ENCODE results near the gene CCNE1.
"Not testable (repeated sequence)": the region's sequence is repeated elsewhere in the genome, so short reads cannot be mapped to it uniquely, and the experiment has no call there.

The CCNE1 gene

GRCh38 chr19:29787281-29787680, 24.5 kb upstream of the CCNE1 start:
- DNase-seq = no peak

- DNase-seq = no peak
These were observed 22.8 kb upstream of the CCNE1 start for GRCh38 chr19:29789007-29789406.

GRCh38 chr19:29793116-29793727, 18.6 kb upstream of the CCNE1 start:
- no peak for DNase-seq

- not testable (repeated sequence) for DNase-seq
These were observed 17.3 kb upstream of the CCNE1 start for GRCh38 chr19:29794490-29794889.

GRCh38 chr19:29795461-29796172, 16.2 kb upstream of the CCNE1 start:
- no peak for DNase-seq

- DNase-seq = no peak
These were observed 15.6 kb upstream of the CCNE1 start for GRCh38 chr19:29796173-29796573.

GRCh38 chr19:29798774-29799497, 12.9 kb upstream of the CCNE1 start:
- no peak for DNase-seq

- no peak for DNase-seq
These were observed 11.5 kb upstream of the CCNE1 start for GRCh38 chr19:29800100-29800825.

- not testable (repeated sequence) for DNase-seq
These were observed 7.8 kb upstream of the CCNE1 start for GRCh38 chr19:29803951-29804350.

GRCh38 chr19:29804493-29804892, 7.3 kb upstream of the CCNE1 start:
- DNase-seq = no peak

- no peak for DNase-seq
These were observed 6.5 kb upstream of the CCNE1 start for GRCh38 chr19:29805031-29805965.

- no peak for DNase-seq
These were observed 5.5 kb upstream of the CCNE1 start for GRCh38 chr19:29806098-29806866.

- no peak for DNase-seq
These were observed 4.6 kb upstream of the CCNE1 start for GRCh38 chr19:29807178-29807577.

- DNase-seq = no peak
These were observed 3.9 kb upstream of the CCNE1 start for GRCh38 chr19:29807870-29808405.

- no peak for DNase-seq
These were observed 1.8 kb upstream of the CCNE1 start for GRCh38 chr19:29809795-29810503.

GRCh38 chr19:29810504-29810871, 1.3 kb upstream of the CCNE1 start:
- DNase-seq = no peak

- peak in 6 of 51 donors; percentile 9 to 45 (median 22) for DNase-seq
These were observed 489 bp downstream of the CCNE1 start for GRCh38 chr19:29812080-29812880.

GRCh38 chr19:29812881-29813275, 1.1 kb downstream of the CCNE1 start:
- DNase-seq = no peak

Measured in hypothalamus (tissue), 51 donors.